Thymus (tissue), 11 donors: ENCODE data around the gene CELF1. TPM values are rescaled to one million over a fixed set of nuclear protein-coding genes. Genes with fewer than 3 reads are reported as not detected.

Experiments used
- DNase-seq, 9 donors: peaks; one replicate each; pipeline ENCODE4 v3.0.0-alpha.2; 2013; ENCODE audit warnings: low spot score in 9 of 9, low read depth in 6 of 9, missing footprints in 1 of 9
- H3K27ac ChIP-seq, 2 donors: one replicate each; pipeline ENCODE4 v1.5.1; 2013; ENCODE audit warnings: control low read depth in 1 of 2, low read depth in 1 of 2, low read length in 1 of 2, mild to moderate bottlenecking in 1 of 2, moderate library complexity in 1 of 2
- H3K27me3 ChIP-seq, 2 donors: one replicate each; pipeline ENCODE4 v1.5.1; 2013; ENCODE audit warnings: low read length in 1 of 2; ENCODE audit not compliant: control insufficient read depth in 2 of 2, insufficient read depth in 1 of 2
- H3K36me3 ChIP-seq, 2 donors: one replicate each; pipeline ENCODE4 v1.5.1; 2013; ENCODE audit warnings: low read length in 1 of 2, mild to moderate bottlenecking in 1 of 2, moderate library complexity in 1 of 2; ENCODE audit not compliant: control insufficient read depth in 2 of 2, insufficient read depth in 2 of 2
- H3K4me1 ChIP-seq, 2 donors: one replicate each; pipeline ENCODE4 v1.5.1; 2013; ENCODE audit warnings: low read length in 2 of 2; ENCODE audit not compliant: control insufficient read depth in 2 of 2, insufficient read depth in 2 of 2
- H3K4me3 ChIP-seq, 2 donors: one replicate each; pipeline ENCODE4 v1.5.1; 2013; ENCODE audit warnings: low read length in 2 of 2, control low read depth in 1 of 2, mild to moderate bottlenecking in 1 of 2
- H3K9me3 ChIP-seq, 2 donors: one replicate each; pipeline ENCODE4 v1.5.1; 2013; ENCODE audit warnings: low read length in 1 of 2, mild to moderate bottlenecking in 1 of 2; ENCODE audit not compliant: control insufficient read depth in 2 of 2, insufficient read depth in 1 of 2
- WGBS: extraction: QIAGEN DNeasy Blood & Tissue Kit; methylation state at CpG from one replicate; pipeline ENCODE4 v1.1.7; 2013; 5-methylcytosine and 5-hydroxymethylcytosine counted together
- polyA plus RNA-seq: library from polyadenylated mRNA; stranded (reverse); fragments of 200-250 nt; gene quantifications from one replicate; pipeline ENCODE4 v1.2.3, GENCODE V29; 2013
- total RNA-seq: library from RNA; stranded (reverse); fragments of 120-200 nt; gene quantifications from one replicate; pipeline ENCODE4 v1.2.4, GENCODE V29; 2013
- donor health status: healthy.

CELF1 gene
- total and polyA plus RNA-seq, 2 donors = 35.4 to 41.1 TPM

- peaks cover 29 to 54% of the 10 kb centered on the region in 2 donors for H3K36me3 ChIP-seq
- H3K27ac ChIP-seq = no peak overlapping the region
- no peaks in the 10 kb centered on the region for H3K27me3 ChIP-seq
- H3K4me3 ChIP-seq = no peak overlapping the region
- DNase-seq = no peak
- no peaks in the 10 kb centered on the region for H3K9me3 ChIP-seq
- no peaks in the 10 kb centered on the region for H3K4me1 ChIP-seq
- WGBS = 95% methylated on average over 6 of the region's 6 CpGs
Measured at GRCh38 chr11:47488674-47489394, 64.1 kb downstream of the CELF1 start.

- no peaks in the 10 kb centered on the region for H3K9me3 ChIP-seq
- H3K27me3 ChIP-seq = no peaks in the 10 kb centered on the region
- WGBS = 95% methylated on average over 3 of the region's 3 CpGs
- no peak overlapping the region for H3K4me3 ChIP-seq
- H3K36me3 ChIP-seq = peaks cover 36 to 61% of the 10 kb centered on the region in 2 donors
- DNase-seq = no peak
- H3K4me1 ChIP-seq = no peaks in the 10 kb centered on the region
- H3K27ac ChIP-seq = no peak overlapping the region
Measured at GRCh38 chr11:47488111-47488510, 64.8 kb downstream of the CELF1 start.

- DNase-seq = no peak
- 97% methylated on average over 2 of the region's 2 CpGs for WGBS
- Histone ChIP-seq H3K27ac (no peak overlapping the region), H3K9me3 (no peaks in the 10 kb centered on the region), H3K4me3 (no peak overlapping the region), H3K4me1 (no peaks in the 10 kb centered on the region), H3K27me3 (no peaks in the 10 kb centered on the region), H3K36me3 (peaks cover 43 to 64% of the 10 kb centered on the region in 2 donors)
Measured at GRCh38 chr11:47487421-47487820, 65.5 kb downstream of the CELF1 start.

GRCh38 chr11:47485107-47485506 lies 67.8 kb downstream of the CELF1 start:
- DNase-seq = no peak
- H3K27ac ChIP-seq = no peak overlapping the region
- H3K9me3 ChIP-seq = no peaks in the 10 kb centered on the region
- no peaks in the 10 kb centered on the region for H3K4me1 ChIP-seq
- H3K36me3 ChIP-seq = peaks cover 53 to 82% of the 10 kb centered on the region in 2 donors
- WGBS = 97% methylated on average over 7 of the region's 7 CpGs
- no peaks in the 10 kb centered on the region for H3K27me3 ChIP-seq
- H3K4me3 ChIP-seq = no peak overlapping the region

- H3K27ac ChIP-seq = no peak overlapping the region
- no peaks in the 10 kb centered on the region for H3K4me1 ChIP-seq
- H3K36me3 ChIP-seq = peaks cover 69 to 86% of the 10 kb centered on the region in 2 donors
- no peaks in the 10 kb centered on the region for H3K27me3 ChIP-seq
- WGBS = 95% methylated on average over 1 of the region's 1 CpG
- no peaks in the 10 kb centered on the region for H3K9me3 ChIP-seq
- DNase-seq = no peak
- H3K4me3 ChIP-seq = no peak overlapping the region
Measured at GRCh38 chr11:47483457-47483856, 69.5 kb downstream of the CELF1 start.

GRCh38 chr11:47480762-47481161 lies 72.2 kb downstream of the CELF1 start:
- Histone ChIP-seq H3K4me1 (no peaks in the 10 kb centered on the region), H3K4me3 (no peak overlapping the region), H3K9me3 (no peaks in the 10 kb centered on the region), H3K27me3 (no peaks in the 10 kb centered on the region), H3K27ac (no peak overlapping the region), H3K36me3 (peaks cover 81 to 93% of the 10 kb centered on the region in 2 donors)
- WGBS = 97% methylated on average over 6 of the region's 6 CpGs
- no peak for DNase-seq

GRCh38 chr11:47478651-47479329 lies 74.1 kb downstream of the CELF1 start:
- Histone ChIP-seq H3K4me1 (no peaks in the 10 kb centered on the region), H3K27me3 (no peaks in the 10 kb centered on the region), H3K36me3 (peaks cover 84 to 96% of the 10 kb centered on the region in 2 donors), H3K27ac (no peak overlapping the region), H3K9me3 (no peaks in the 10 kb centered on the region), H3K4me3 (no peak overlapping the region)
- DNase-seq = no peak
- WGBS = 98% methylated on average over 5 of the region's 5 CpGs

GRCh38 chr11:47477753-47478152 lies 75.2 kb downstream of the CELF1 start:
- peaks cover 82 to 94% of the 10 kb centered on the region in 2 donors for H3K36me3 ChIP-seq
- 92% methylated on average over 4 of the region's 4 CpGs for WGBS

GRCh38 chr11:47477323-47477722 lies 75.6 kb downstream of the CELF1 start:
- no peak for DNase-seq
- Histone ChIP-seq H3K36me3 (peaks cover 82 to 94% of the 10 kb centered on the region in 2 donors), H3K4me3 (no peak overlapping the region), H3K27me3 (no peaks in the 10 kb centered on the region), H3K27ac (no peak overlapping the region), H3K9me3 (no peaks in the 10 kb centered on the region), H3K4me1 (no peaks in the 10 kb centered on the region)

More at GRCh38 chr11:47477753-47478152, 75.2 kb downstream of the CELF1 start:
- no peaks in the 10 kb centered on the region for H3K9me3 ChIP-seq
- no peak overlapping the region for H3K27ac ChIP-seq
- H3K27me3 ChIP-seq = no peaks in the 10 kb centered on the region
- no peaks in the 10 kb centered on the region for H3K4me1 ChIP-seq
- no peak overlapping the region for H3K4me3 ChIP-seq
- no peak for DNase-seq
